CD8-positive, alpha-beta memory T cell (primary cell): ENCODE data around the gene FLOT1. TPM values are rescaled to one million over a fixed set of nuclear protein-coding genes. Genes with fewer than 3 reads are reported as not detected.

Experiments used
- CTCF ChIA-PET: fragments of 350-600 bp; sonication (Branson Sonifier 250); formaldehyde crosslinking; loops from one replicate; lab custom pipeline; 2021; ENCODE audit warnings: antibody characterized with exemption; lab: Charles Lee
- POLR2A ChIA-PET: fragments of 350-600 bp; sonication (Branson Sonifier 250); formaldehyde crosslinking; loops from one replicate; lab custom pipeline; 2021; ENCODE audit warnings: antibody characterized with exemption; lab: Charles Lee
- DNase-seq, 5 donors: peaks; one replicate each; pipeline versions ENCODE4 v3.0.0 to v3.0.0-alpha.2; 2020 to 2022; ENCODE audit warnings: mixed read lengths in 1 of 5
- H3K27ac ChIP-seq: one replicate; pipeline ENCODE4 v1.7.0; 2013; ENCODE audit warnings: low read depth, mild to moderate bottlenecking, low read length, moderate library complexity
- H3K27me3 ChIP-seq: 2 replicates; pipeline ENCODE4 v1.7.0; 2013; ENCODE audit warnings: low read length, mild to moderate bottlenecking; ENCODE audit not compliant: insufficient read depth, poor library complexity, severe bottlenecking
- H3K36me3 ChIP-seq: 2 replicates; pipeline ENCODE4 v1.7.0; 2013; ENCODE audit warnings: mild to moderate bottlenecking, low read length, moderate library complexity; ENCODE audit not compliant: insufficient read depth
- H3K4me1 ChIP-seq: 2 replicates; pipeline ENCODE4 v1.7.0; 2013; ENCODE audit warnings: mild to moderate bottlenecking, low read length, moderate library complexity; ENCODE audit not compliant: insufficient read depth
- H3K4me3 ChIP-seq: 2 replicates; pipeline ENCODE4 v1.7.0; 2013; ENCODE audit warnings: mild to moderate bottlenecking, low read length
- H3K9me3 ChIP-seq: 2 replicates; pipeline ENCODE4 v1.7.0; 2013; ENCODE audit warnings: mild to moderate bottlenecking, low read length
- H3K27ac Mint-ChIP-seq, 8 donors: one replicate each; pipeline ENCODE4 v1.8.0; 2020 to 2021; ENCODE audit warnings: mixed read lengths in 8 of 8, mild to moderate bottlenecking in 6 of 8, inconsistent platforms in 3 of 8, moderate library complexity in 3 of 8
- H3K27me3 Mint-ChIP-seq, 2 donors: one replicate each; pipeline ENCODE4 v1.8.0; 2020 to 2021; ENCODE audit warnings: mixed read lengths in 2 of 2, mild to moderate bottlenecking in 1 of 2, moderate library complexity in 1 of 2
- H3K36me3 Mint-ChIP-seq, 3 donors: one replicate each; pipeline ENCODE4 v1.8.0; 2020 to 2021; ENCODE audit warnings: mixed read lengths in 3 of 3, inconsistent platforms in 1 of 3, mild to moderate bottlenecking in 1 of 3
- H3K4me1 Mint-ChIP-seq, 3 donors: one replicate each; pipeline ENCODE4 v1.8.0; 2020 to 2021; ENCODE audit warnings: mixed read lengths in 3 of 3, inconsistent platforms in 1 of 3, mild to moderate bottlenecking in 1 of 3
- H3K4me3 Mint-ChIP-seq, 7 donors: one replicate each; pipeline ENCODE4 v1.8.0; 2020 to 2021; ENCODE audit warnings: mixed read lengths in 7 of 7, mild to moderate bottlenecking in 6 of 7, moderate library complexity in 4 of 7, inconsistent platforms in 2 of 7
- H3K9me3 Mint-ChIP-seq, 5 donors: one replicate each; pipeline ENCODE4 v1.8.0; 2020 to 2022; ENCODE audit warnings: mixed read lengths in 5 of 5, mild to moderate bottlenecking in 3 of 5, moderate library complexity in 2 of 5, inconsistent platforms in 1 of 5
- polyA plus RNA-seq: library from polyadenylated mRNA; unstranded; fragments of 300-500 nt; fragmentation: Illumina TruSeq; gene quantifications from one replicate; pipeline ENCODE4 v1.2.3, GENCODE V29; 2021
- total RNA-seq, 2 experiments: library from RNA; stranded (reverse); gene quantifications; one replicate each; pipeline ENCODE4 v1.2.3, GENCODE V29; 2021

Gene FLOT1, protein sequence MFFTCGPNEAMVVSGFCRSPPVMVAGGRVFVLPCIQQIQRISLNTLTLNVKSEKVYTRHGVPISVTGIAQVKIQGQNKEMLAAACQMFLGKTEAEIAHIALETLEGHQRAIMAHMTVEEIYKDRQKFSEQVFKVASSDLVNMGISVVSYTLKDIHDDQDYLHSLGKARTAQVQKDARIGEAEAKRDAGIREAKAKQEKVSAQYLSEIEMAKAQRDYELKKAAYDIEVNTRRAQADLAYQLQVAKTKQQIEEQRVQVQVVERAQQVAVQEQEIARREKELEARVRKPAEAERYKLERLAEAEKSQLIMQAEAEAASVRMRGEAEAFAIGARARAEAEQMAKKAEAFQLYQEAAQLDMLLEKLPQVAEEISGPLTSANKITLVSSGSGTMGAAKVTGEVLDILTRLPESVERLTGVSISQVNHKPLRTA
- 100 to 1,000 TPM; 154 to 155 TPM for total RNA-seq
- polyA plus RNA-seq = 104 TPM

DNA sequence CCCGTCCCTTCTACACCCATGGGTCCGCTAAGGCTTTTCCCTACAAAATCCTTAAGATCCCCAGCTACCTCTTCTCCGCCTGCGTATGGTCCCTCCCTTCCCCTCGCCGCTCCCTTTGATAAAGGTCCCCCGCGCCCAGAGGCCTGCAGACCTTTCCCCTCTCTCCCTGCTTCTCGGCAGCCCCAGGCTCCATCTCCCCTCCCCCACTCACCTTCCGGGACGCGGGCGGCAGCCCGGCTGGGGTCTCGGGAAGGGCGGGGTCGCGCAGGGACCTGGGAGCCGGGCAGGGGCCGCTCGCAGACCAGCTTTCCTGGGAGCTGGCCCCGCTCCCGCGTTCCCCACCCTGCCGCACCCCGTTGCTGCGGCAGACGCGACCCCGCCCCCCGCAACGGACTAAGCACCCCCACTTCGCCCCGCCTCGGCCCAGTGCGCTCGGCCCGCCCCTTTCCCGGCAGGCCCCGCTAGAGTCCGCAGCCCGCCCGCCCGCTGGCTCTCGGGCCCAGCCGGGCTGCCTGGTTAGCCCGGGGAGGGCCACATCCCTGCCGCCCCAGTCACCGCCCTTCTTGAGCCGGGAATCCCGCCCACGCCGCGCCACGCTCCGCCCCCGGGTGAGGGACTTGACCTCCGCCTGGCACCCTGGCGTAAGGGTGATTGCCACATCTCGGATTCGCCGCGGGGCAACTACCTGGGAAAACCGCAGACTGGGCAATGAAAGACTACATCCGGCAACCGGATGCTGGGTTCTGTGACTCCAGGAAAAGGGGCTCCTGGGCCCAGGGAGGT is at the start of gene FLOT1:
Gene FLOT1, minus strand, starts transcription at position 372 of the 783 bp plus-strand sequence. CDS start 498 bp downstream, outside the sequence.
- H3K4me3 ChIP-seq = peak within 1 kb of the TSS; percentile 80
- no peaks in the 10 kb centered on the region for H3K27me3 ChIP-seq
- H3K27me3 Mint-ChIP-seq = no peaks in the 10 kb centered on the region
- ChIA-PET POLR2A (interaction anchor here (0.6 to 1.4 kb wide), 4 partner anchors 13 to 142 kb away, joined by 3 to 4 read pairs (median 3); partner anchors contain the start of genes DDR1, MRPS18B and PPP1R10), CTCF (interaction anchor here (0.9 to 2.4 kb wide), 6 partner anchors 12 to 87 kb away, joined by 3 to 9 read pairs (median 3); no protein-coding TSS in a partner anchor)
- H3K27ac ChIP-seq = peak within 1 kb of the TSS; percentile 77
- no peaks in the 10 kb centered on the region for H3K9me3 ChIP-seq
- peaks cover 18% of the 10 kb centered on the region for H3K36me3 ChIP-seq
- H3K4me3 Mint-ChIP-seq = peak within 1 kb of the TSS; percentile 89 to 96 (median 93)
- peak; percentile 58 to 92 (median 81) for DNase-seq
- peak within 1 kb of the TSS; percentile 85 to 97 (median 92) for H3K27ac Mint-ChIP-seq
- H3K9me3 Mint-ChIP-seq = peaks cover 0 to 3% (median 0%) of the 10 kb centered on the region in 5 donors
- H3K36me3 Mint-ChIP-seq = peaks cover 4 to 54% (median 11%) of the 10 kb centered on the region in 3 donors
- peaks cover 53 to 64% (median 54%) of the 10 kb centered on the region in 3 donors for H3K4me1 Mint-ChIP-seq
- H3K4me1 ChIP-seq = peaks cover 43% of the 10 kb centered on the region

- H3K4me1 Mint-ChIP-seq = peaks cover 21 to 81% (median 59%) of the 10 kb centered on the region in 3 donors
- no peaks in the 10 kb centered on the region for H3K36me3 ChIP-seq
- no peaks in the 10 kb centered on the region for H3K27me3 ChIP-seq
- no peak overlapping the region for H3K27ac ChIP-seq
- H3K9me3 Mint-ChIP-seq = no peaks in the 10 kb centered on the region
- peaks cover 59% of the 10 kb centered on the region for H3K4me1 ChIP-seq
- no peak for DNase-seq
- no peak overlapping the region for H3K4me3 Mint-ChIP-seq
- no peaks in the 10 kb centered on the region for H3K27me3 Mint-ChIP-seq
- no peaks in the 10 kb centered on the region for H3K36me3 Mint-ChIP-seq
- CTCF ChIA-PET = interaction anchor here (1.1 to 1.5 kb wide), 3 partner anchors 60 to 336 kb away, joined by 3 to 4 read pairs (median 4); no protein-coding TSS in a partner anchor
- peak overlapping the region in 4 of 8 donors; percentile 53 to 91 (median 77) for H3K27ac Mint-ChIP-seq
- POLR2A ChIA-PET = no interaction called here
- H3K4me3 ChIP-seq = no peak overlapping the region
- H3K9me3 ChIP-seq = no peaks in the 10 kb centered on the region
These were observed 48.4 kb upstream of the FLOT1 start for GRCh38 chr6:30790724-30791383.

GRCh38 chr6:30789606-30790005 is 47.1 kb upstream of the FLOT1 start:
- Mint-ChIP-seq H3K27ac (peak overlapping the region in 2 of 8 donors; percentile 34 to 63), H3K4me1 (peaks cover 18 to 76% (median 50%) of the 10 kb centered on the region in 3 donors), H3K9me3 (no peaks in the 10 kb centered on the region), H3K27me3 (no peaks in the 10 kb centered on the region), H3K36me3 (no peaks in the 10 kb centered on the region), H3K4me3 (no peak overlapping the region)
- no peaks in the 10 kb centered on the region for H3K9me3 ChIP-seq
- H3K36me3 ChIP-seq = no peaks in the 10 kb centered on the region
- peaks cover 47% of the 10 kb centered on the region for H3K4me1 ChIP-seq
- DNase-seq = no peak
- H3K4me3 ChIP-seq = no peak overlapping the region
- ChIA-PET CTCF (interaction anchor here (1.0 to 1.5 kb wide), 4 partner anchors 23 to 338 kb away, joined by 3 to 4 read pairs (median 4); no protein-coding TSS in a partner anchor), POLR2A (interaction anchor here (0.6 kb wide), 1 partner anchor 148 kb away, joined by 3 read pairs; no protein-coding TSS in a partner anchor)
- no peak overlapping the region for H3K27ac ChIP-seq
- no peaks in the 10 kb centered on the region for H3K27me3 ChIP-seq

- POLR2A ChIA-PET = no interaction called here
- Histone ChIP-seq H3K4me3 (no peak overlapping the region), H3K27ac (no peak overlapping the region), H3K9me3 (no peaks in the 10 kb centered on the region), H3K36me3 (no peaks in the 10 kb centered on the region), H3K27me3 (no peaks in the 10 kb centered on the region), H3K4me1 (peaks cover 30% of the 10 kb centered on the region)
- DNase-seq = no peak
- Mint-ChIP-seq H3K27me3 (no peaks in the 10 kb centered on the region), H3K9me3 (no peaks in the 10 kb centered on the region), H3K27ac (peak overlapping the region in 4 of 8 donors; percentile 2 to 57 (median 15)), H3K36me3 (no peaks in the 10 kb centered on the region), H3K4me3 (peak overlapping the region in 3 of 7 donors; percentile 6 to 52 (median 27)), H3K4me1 (peaks cover 11 to 61% (median 37%) of the 10 kb centered on the region in 3 donors)
- CTCF ChIA-PET = interaction anchor here (1.3 to 2.1 kb wide), 6 partner anchors 13 to 109 kb away, joined by 3 to 7 read pairs (median 5); partner anchors contain the start of gene IER3
These were observed 45.5 kb upstream of the FLOT1 start for GRCh38 chr6:30787954-30788353.

DNA sequence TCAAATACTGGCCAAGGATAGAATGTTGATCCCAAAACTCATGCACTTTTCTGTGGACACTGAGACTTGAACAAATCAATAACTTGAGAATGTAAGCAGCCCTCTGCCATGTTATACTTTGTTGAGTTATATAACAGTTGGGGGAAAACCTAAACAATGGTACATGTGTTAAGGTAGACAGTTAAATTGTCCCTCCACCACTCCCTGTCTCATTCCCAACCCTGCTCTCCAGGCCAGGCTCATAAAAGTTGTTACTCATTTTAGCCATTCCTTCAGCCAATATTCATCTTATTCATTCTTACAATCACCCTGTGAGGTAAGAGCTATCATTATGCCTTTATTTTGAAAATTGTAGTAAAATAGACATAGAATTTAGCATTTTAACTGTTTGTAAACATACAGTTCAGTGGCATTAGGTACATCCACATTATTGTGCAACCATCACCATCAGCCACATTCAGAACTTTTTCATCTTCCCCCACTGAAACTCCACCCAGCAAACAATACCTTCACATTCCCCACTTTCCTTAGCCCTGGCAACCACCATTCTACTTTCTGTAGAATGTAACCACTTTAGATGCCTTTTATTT is 40.0 kb upstream of the FLOT1 start:
- ChIA-PET POLR2A (interaction anchor here (1.2 kb wide), 1 partner anchor 13 kb away, joined by 3 read pairs; no protein-coding TSS in a partner anchor), CTCF (interaction anchor here (0.9 kb wide), 1 partner anchor 52 kb away, joined by 3 read pairs; no protein-coding TSS in a partner anchor)
- H3K4me3 ChIP-seq = no peak overlapping the region
- Mint-ChIP-seq H3K4me3 (no peak overlapping the region), H3K36me3 (peaks cover 0 to 4% (median 0%) of the 10 kb centered on the region in 3 donors), H3K9me3 (no peaks in the 10 kb centered on the region), H3K27ac (no peak overlapping the region), H3K27me3 (peaks cover 0 to 1% of the 10 kb centered on the region in 2 donors), H3K4me1 (peaks cover 5 to 19% (median 17%) of the 10 kb centered on the region in 3 donors)
- H3K4me1 ChIP-seq = peaks cover 33% of the 10 kb centered on the region
- no peaks in the 10 kb centered on the region for H3K27me3 ChIP-seq
- peak overlapping the region; percentile 64 for H3K27ac ChIP-seq
- H3K36me3 ChIP-seq = no peaks in the 10 kb centered on the region
- no peaks in the 10 kb centered on the region for H3K9me3 ChIP-seq
- DNase-seq = no peak

DNA sequence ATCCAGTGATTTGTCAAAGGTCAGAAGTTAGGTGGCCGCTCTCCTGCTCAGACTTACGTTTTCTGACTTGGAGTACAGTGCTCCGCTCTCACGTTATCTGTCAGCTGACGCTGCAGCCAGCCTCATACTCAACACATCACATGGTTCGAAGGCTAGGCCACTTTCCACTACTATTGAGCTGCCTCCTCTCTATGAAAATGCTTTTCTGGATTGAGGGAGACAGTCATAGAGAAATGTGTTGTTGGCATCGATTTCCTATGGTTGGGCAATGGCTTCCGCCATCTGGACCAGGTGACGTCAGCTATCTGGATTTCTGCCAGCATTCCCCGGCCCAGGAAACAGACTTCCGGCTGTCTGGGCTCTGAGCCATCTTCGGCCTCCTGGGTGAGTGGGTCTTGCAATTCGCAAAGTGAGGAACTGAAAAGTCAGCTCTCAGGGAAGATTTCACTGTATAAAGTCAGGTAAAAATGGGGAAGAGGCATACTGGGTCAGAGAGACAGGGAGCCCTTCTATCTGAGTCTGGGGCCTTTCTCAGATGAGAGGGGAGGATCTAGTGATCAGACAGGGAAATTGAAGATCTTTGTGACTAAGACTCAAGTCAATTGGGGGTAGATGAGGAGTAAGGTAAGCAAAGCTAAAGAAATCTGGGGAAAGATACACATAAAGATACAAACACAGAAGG is 39.4 kb upstream of the FLOT1 start:
- H3K27ac Mint-ChIP-seq = peak overlapping the region in 1 of 8 donors; percentile 88
- peaks cover 5 to 18% (median 16%) of the 10 kb centered on the region in 3 donors for H3K4me1 Mint-ChIP-seq
- no peaks in the 10 kb centered on the region for H3K36me3 ChIP-seq
- no peaks in the 10 kb centered on the region for H3K9me3 ChIP-seq
- ChIA-PET POLR2A (interaction anchor here (1.2 kb wide), 1 partner anchor 14 kb away, joined by 3 read pairs; no protein-coding TSS in a partner anchor), CTCF (interaction anchor here (1.2 kb wide), 1 partner anchor 51 kb away, joined by 3 read pairs; no protein-coding TSS in a partner anchor)
- no peak for DNase-seq
- H3K9me3 Mint-ChIP-seq = no peaks in the 10 kb centered on the region
- H3K4me3 ChIP-seq = no peak overlapping the region
- peaks cover 0 to 4% (median 0%) of the 10 kb centered on the region in 3 donors for H3K36me3 Mint-ChIP-seq
- no peaks in the 10 kb centered on the region for H3K27me3 ChIP-seq
- peaks cover 0 to 1% of the 10 kb centered on the region in 2 donors for H3K27me3 Mint-ChIP-seq
- H3K27ac ChIP-seq = peak overlapping the region; percentile 64
- H3K4me1 ChIP-seq = peaks cover 32% of the 10 kb centered on the region
- H3K4me3 Mint-ChIP-seq = no peak overlapping the region
